GM10266 (cell line): ENCODE data around the gene PNPLA2.

Source experiments
- DNase-seq: peaks from one replicate; pipeline ENCODE4 v3.0.0; 2012; ENCODE audit errors: extremely low spot score
- CTCF ChIP-seq: IDR thresholded peaks from 2 replicates; pipeline ENCODE4 v1.5.1; 2012; ENCODE audit warnings: mild to moderate bottlenecking, low read depth; ENCODE audit not compliant: control insufficient read depth, insufficient read depth; ENCODE audit errors: missing control alignments

Gene PNPLA2

DNA sequence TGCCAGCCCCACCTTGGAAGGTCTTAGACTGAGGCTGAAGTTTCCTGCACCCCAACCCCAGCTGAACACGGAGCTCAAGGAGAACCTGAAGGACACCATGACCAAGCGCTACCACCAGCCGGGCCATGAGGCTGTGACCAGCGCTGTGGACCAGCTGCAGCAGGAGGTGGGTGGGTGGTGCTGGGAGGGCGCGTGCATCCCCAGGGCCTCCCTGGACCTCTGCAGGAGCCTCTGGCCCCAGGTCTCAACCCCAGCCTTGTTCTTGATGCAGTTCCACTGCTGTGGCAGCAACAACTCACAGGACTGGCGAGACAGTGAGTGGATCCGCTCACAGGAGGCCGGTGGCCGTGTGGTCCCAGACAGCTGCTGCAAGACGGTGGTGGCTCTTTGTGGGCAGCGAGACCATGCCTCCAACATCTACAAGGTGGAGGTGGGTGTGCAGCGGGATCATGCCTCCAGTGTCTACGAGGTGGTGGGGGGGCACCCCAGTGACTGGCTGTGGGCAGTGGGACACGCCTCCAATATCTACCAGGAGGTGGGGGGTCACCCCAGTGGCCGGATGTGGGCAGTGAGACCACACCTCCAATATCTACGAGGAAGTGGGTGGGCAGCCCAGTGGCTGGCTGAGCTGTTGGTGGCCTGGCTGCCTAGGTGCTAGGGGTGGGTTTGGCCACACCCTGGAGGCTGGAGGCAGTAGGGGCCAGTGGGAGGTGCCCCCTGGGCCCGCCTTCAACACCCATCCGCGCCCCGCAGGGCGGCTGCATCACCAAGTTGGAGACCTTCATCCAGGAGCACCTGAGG, 18.7 kb downstream of the PNPLA2 start:
- no peak for TF ChIP-seq CTCF

GRCh38 chr11:837990-838307, 19.2 kb downstream of the PNPLA2 start:
- DNase-seq = no peak
- TF ChIP-seq CTCF = no peak

More for the DNA sequence above, 18.7 kb downstream of the PNPLA2 start:
- no peak for DNase-seq

DNA sequence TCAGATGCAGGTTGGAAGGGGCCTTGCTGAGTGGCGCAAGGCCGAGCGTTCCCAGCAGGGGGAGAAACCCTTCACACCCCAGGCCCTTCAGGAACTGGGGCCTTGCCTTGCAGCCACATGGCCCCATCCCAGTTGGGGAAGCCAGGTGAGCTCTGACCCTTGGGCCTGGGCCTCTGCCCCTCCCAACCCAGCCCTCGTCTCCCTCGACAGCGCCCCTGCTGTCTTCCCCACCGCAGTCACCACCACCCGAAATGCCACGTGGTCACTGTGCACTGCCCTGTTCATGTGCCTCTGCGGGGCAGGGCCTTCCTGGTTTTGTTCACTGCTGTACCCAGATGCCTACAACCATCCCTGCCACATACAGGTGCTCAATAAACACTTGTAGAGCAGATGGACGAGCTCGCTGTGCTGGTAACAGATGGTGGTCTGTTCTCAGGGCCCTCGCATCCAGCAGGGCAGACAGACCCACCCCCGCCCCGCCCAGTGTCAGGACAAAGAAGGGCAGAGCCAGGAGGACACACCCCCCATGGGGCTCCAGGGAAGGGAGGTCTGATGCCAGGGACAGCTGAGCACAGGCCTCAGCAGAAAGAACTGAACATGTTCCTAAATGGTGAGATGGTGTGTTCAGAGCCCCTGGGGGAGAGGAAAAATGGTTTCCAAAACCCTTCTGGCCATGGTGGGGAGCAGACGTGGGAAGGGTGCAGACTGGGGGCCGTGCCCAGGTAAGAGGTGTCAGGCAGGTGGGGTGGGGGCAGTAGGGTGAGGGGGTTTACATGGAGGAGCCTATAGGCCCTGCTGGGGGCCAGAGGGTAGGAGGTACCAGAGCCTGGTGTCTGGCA, 19.9 kb downstream of the PNPLA2 start:
- TF ChIP-seq CTCF = no peak
- no peak for DNase-seq

DNA sequence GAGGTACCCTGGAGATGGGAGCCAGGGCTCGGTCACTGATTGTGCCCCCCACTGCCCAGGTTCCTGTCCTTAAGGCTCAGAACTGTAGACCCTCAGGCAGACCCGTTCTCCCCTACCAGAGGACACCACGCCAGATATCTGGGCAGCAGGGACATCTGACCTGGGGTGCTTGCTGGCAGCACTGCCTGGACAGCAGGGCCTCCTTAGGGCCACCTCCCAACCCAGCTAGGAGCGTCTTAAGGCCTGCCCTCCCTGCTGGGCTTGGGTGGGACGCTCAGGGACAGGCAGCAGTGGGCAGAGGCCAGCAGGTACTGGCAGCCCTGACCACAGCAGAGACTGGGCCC, 20.5 kb downstream of the PNPLA2 start:
- TF ChIP-seq CTCF = no peak
- no peak for DNase-seq

- no peak for DNase-seq
- TF ChIP-seq CTCF = peak; percentile 37
These were observed 21.3 kb downstream of the PNPLA2 start for GRCh38 chr11:839875-840617.

DNA sequence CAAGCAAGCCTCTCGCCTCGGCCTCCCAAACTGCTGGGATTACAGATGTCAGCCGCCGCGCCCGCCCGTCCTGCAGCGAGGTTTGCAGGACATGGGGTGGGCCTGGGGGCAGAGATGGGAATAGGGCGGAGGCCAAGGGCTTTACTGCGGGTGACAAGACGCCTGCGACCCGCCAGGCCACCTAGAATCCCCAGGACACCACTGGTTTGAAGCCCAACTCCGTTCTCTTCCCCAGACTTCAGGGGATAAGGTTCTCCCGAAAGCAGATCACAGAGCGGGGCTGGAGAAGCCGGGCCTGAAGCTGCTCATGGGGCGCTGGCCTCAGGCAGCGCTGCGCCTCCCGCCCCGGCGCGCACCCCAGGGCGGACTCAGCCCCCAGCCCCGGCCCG, 23.3 kb downstream of the PNPLA2 start:
- DNase-seq = no peak
- no peak for TF ChIP-seq CTCF
